GM13977 (cell line): Measurements from ENCODE around the gene GTF2F1.
"Not testable (repeated sequence)": the region's sequence is repeated elsewhere in the genome, so short reads cannot be mapped to it uniquely, and the experiment has no call there.

Experiments
- DNase-seq: peaks from one replicate; pipeline ENCODE4 v3.0.0; 2012; ENCODE audit warnings: low spot score
- CTCF ChIP-seq: IDR thresholded peaks from 2 replicates; pipeline ENCODE4 v1.5.1; 2012; ENCODE audit warnings: mild to moderate bottlenecking, control low read depth; ENCODE audit not compliant: insufficient read depth; ENCODE audit errors: extremely low read depth, missing control alignments
- in situ Hi-C: fragments of 300-500 bp; cut with MboI; formaldehyde crosslinking; loops from one replicate; pipeline ENCODE4 v1.12.0; 2022; ENCODE audit warnings: low sequenced_read_pairs, low pct_unique_long_range_greater_than_20kb, mixed read lengths, inconsistent platforms; ENCODE audit not compliant: unreplicated experiment

The GTF2F1 gene

GRCh38 chr19:6354098-6354674 is 38.8 kb downstream of the GTF2F1 start:
- peak; percentile 27 for TF ChIP-seq CTCF
- DNase-seq = no peak
- in situ Hi-C loops = no loop called here

- in situ Hi-C loops = no loop called here
- DNase-seq = no peak
These were observed 40.4 kb downstream of the GTF2F1 start for GRCh38 chr19:6352381-6353165.

DNA sequence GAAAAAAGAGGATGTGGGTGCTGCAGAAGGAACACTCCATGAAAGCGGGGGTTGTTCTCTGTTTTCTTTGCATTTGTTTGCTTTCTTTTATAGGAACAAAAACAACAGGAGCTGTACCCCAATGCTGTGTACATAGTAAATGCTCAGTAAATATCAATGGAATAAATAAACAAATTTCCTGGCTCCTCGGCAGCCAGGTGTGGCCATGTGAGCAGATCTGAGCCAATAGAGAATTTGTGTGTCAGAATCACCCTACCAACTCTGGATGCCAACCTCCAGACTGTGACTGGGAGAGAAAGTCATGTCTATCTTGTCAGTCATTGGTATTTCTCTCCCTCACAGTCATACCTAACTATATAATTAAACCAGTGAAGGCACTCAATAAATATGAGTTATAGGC is 42.3 kb downstream of the GTF2F1 start:
- TF ChIP-seq CTCF = no peak
- in situ Hi-C loops = no loop called here
- DNase-seq = no peak

More at GRCh38 chr19:6352381-6353165, 40.4 kb downstream of the GTF2F1 start:
- no peak for TF ChIP-seq CTCF

DNA sequence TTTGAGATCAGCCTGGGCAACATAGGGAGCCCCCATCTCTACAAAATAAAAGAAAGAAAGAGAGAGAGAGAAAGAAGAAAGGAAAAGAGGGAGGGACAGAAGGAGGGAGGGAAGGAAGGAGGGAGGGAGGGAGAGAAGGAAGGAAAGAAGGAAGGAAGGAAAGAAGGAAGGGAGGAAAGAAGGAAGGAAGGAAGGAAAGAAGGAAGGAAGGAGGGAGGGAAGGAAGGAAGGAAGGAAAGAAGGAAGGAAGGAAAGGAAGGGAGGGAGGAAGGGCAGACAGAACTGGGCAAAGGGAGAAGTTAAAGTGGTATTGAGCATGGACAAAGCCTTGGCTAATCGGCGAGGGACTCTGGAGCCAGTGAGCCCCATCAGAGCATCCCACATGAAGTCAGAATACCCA is 43.7 kb downstream of the GTF2F1 start:
- DNase-seq, in situ Hi-C loops: not testable (repeated sequence)

DNA sequence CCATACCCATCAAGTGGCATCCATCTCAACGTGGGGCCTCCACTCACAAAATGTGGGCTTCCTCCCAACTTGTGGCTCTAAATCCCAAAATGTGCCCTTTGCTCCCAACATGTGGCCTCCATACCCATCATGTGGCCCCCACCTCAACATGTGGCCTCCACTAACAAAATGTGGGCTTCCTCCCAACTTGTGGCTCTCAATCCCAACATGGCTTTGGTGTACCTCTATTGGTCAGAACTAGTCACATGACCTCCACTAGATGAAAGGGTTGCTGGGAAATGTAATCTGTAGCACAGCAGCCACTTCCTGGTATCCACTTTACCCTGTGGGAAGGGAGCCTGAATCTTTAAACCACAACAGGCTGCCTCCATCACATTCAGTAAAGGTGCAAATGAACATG is 49.5 kb downstream of the GTF2F1 start:
- in situ Hi-C loops = no loop called here
- no peak for DNase-seq
- TF ChIP-seq CTCF = no peak

DNA sequence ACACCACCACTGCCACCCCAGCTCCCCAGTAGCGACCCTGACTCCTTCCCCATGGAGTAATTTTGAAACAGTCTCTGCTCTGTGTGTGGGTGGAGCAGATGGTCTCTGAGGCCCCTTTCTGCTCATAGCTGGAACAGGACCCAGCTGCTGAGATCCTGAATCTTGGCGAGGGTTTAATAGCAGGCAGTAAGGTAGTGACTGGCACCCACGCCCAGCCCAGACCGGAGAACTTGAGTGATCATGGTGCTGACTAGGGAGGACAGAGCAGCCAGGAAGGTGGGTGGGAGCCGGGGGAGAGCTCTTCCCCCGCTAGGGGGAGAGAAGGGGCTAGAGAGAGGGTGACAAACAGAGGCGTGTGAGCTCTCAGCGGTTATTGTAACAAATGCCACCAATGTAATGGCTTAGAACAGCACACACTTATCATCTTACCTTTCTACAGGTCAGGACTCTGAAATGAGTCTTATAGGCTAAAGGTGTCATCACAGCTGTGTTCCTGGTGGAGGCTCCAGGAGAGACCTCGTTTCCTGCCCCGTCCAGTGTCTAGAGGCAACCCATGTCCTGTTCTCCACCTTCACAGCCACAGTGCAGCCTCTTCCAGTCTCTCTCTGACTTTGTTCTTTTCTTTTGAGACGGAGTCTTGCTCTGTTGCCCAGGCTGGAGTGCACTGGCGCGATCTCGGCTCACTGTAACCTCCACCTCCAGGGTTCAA is 52.3 kb downstream of the GTF2F1 start:
- in situ Hi-C loops = no loop called here
- TF ChIP-seq CTCF = no peak
- DNase-seq = no peak
